SK-N-SH treated with all-trans-retinoic acid at 6 μM for 48 hours (cell line): Measurements from ENCODE around the gene MAPK10.
A peak's percentile ranks its signal among the peaks of the same experiment; 100 is the strongest.

ENCODE experiments used
- ATAC-seq: fragments of 200-7000 bp; cut with Tn5 transposase; 3 replicates; pipeline ENCODE4 v1.9.1; 2020; ENCODE audit warnings: mild to moderate bottlenecking, moderate library complexity
- ARNTL ChIP-seq: fragments of 450-650 bp; formaldehyde crosslinking; IDR thresholded peaks from 2 replicates; pipeline ENCODE4 v1.5.0; 2020; ENCODE audit warnings: low read depth, mild to moderate bottlenecking, moderate library complexity, borderline replicate concordance
- ESRRG ChIP-seq: fragments of 250-450 bp; sonication (Bioruptor Pico); IDR thresholded peaks from 2 replicates; pipeline ENCODE4 v1.6.1; 2021; ENCODE audit warnings: mild to moderate bottlenecking
- GLIS3 ChIP-seq: fragments of 250-450 bp; sonication (Bioruptor Pico); IDR thresholded peaks from 2 replicates; pipeline ENCODE4 v1.5.0; 2020; ENCODE audit warnings: mild to moderate bottlenecking, moderate library complexity
- ISL1 ChIP-seq: fragments of 250-450 bp; sonication (Bioruptor Pico); IDR thresholded peaks from 2 replicates; pipeline ENCODE4 v2.1.2; 2022; ENCODE audit warnings: mild to moderate bottlenecking, moderate library complexity
- RARB ChIP-seq: fragments of 250-450 bp; sonication (Bioruptor Pico); IDR thresholded peaks from 2 replicates; pipeline ENCODE4 v1.8.0; 2021; ENCODE audit warnings: mild to moderate bottlenecking, moderate library complexity
- SNAI2 ChIP-seq: fragments of 250-450 bp; sonication (Bioruptor Pico); IDR thresholded peaks from 2 replicates; pipeline ENCODE4 v1.5.0; 2020; ENCODE audit warnings: mild to moderate bottlenecking, moderate library complexity
- TCF4 ChIP-seq: fragments of 250-450 bp; sonication (Bioruptor Pico); IDR thresholded peaks from 2 replicates; pipeline ENCODE4 v1.8.0; 2021; ENCODE audit warnings: mild to moderate bottlenecking, moderate library complexity, borderline replicate concordance
- TOX ChIP-seq: fragments of 250-450 bp; sonication (Bioruptor Pico); IDR thresholded peaks from 2 replicates; pipeline ENCODE4 v1.8.0; 2021; ENCODE audit warnings: mild to moderate bottlenecking, moderate library complexity, borderline replicate concordance
- ZC3H10 ChIP-seq: fragments of 250-450 bp; sonication (Bioruptor Pico); IDR thresholded peaks from 2 replicates; pipeline ENCODE4 v1.5.1; 2021; ENCODE audit warnings: mild to moderate bottlenecking, moderate library complexity
- ZFP3 ChIP-seq: fragments of 250-450 bp; sonication (Bioruptor Pico); IDR thresholded peaks from 2 replicates; pipeline ENCODE4 v1.5.0; 2020; ENCODE audit warnings: mild to moderate bottlenecking, moderate library complexity
- ZFP30 ChIP-seq: fragments of 450-650 bp; formaldehyde crosslinking; IDR thresholded peaks from 2 replicates; pipeline ENCODE4 v1.5.0; 2022; ENCODE audit warnings: mild to moderate bottlenecking, moderate library complexity
- ZNF565 ChIP-seq: fragments of 450-650 bp; formaldehyde crosslinking; conservative IDR thresholded peaks from 2 replicates; pipeline ENCODE4 v1.5.0; 2020; ENCODE audit warnings: low read depth, mild to moderate bottlenecking, moderate library complexity
- ZNF70 ChIP-seq: fragments of 450-650 bp; formaldehyde crosslinking; IDR thresholded peaks from 2 replicates; pipeline ENCODE4 v1.5.0; 2020; ENCODE audit warnings: mild to moderate bottlenecking, moderate library complexity
- ZNF8 ChIP-seq: fragments of 450-650 bp; formaldehyde crosslinking; IDR thresholded peaks from 2 replicates; pipeline ENCODE4 v1.5.0; 2020; ENCODE audit warnings: mild to moderate bottlenecking, moderate library complexity
- TF ChIP-seq, protein P1 (sequence below): fragments of 250-450 bp; sonication (Bioruptor Pico); IDR thresholded peaks from 2 replicates; pipeline ENCODE4 v1.8.0; 2020; ENCODE audit warnings: mild to moderate bottlenecking, moderate library complexity, borderline replicate concordance
- TF ChIP-seq, protein P2 (sequence below): fragments of 250-450 bp; sonication (Bioruptor Pico); IDR thresholded peaks from 2 replicates; pipeline ENCODE4 v1.8.0; 2021; ENCODE audit warnings: low read depth, mild to moderate bottlenecking, moderate library complexity, borderline replicate concordance
- TF ChIP-seq, protein P3 (sequence below): fragments of 250-450 bp; sonication (Bioruptor Pico); IDR thresholded peaks from 2 replicates; pipeline ENCODE4 v1.5.1; 2020; ENCODE audit warnings: low read depth, mild to moderate bottlenecking, moderate library complexity
- TF ChIP-seq, protein P4 (sequence below): fragments of 250-450 bp; sonication (Bioruptor Pico); IDR thresholded peaks from 2 replicates; pipeline ENCODE4 v1.5.0; 2020; ENCODE audit warnings: mild to moderate bottlenecking, moderate library complexity

The MAPK10 gene

DNA sequence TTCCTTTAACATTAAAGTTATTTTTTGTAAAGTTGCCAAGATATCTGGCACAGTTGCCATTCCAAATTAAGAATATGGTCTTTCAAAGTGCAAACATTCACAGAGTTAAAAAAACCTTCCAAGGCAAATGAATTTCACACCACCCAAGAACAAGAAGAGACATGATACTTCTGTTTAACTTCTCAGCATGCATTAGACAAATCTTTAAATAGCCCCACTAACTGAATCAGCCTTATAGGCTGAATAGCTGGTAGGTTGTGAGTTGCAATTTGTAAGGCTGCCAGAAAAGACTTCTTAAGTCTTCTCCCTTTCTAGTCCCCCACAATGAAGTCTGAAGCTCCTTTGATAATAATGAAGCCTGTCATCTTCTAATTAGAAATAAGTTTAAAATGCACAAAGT lies 95.6 kb downstream of the MAPK10 start:
- TF ChIP-seq, protein P1, sequence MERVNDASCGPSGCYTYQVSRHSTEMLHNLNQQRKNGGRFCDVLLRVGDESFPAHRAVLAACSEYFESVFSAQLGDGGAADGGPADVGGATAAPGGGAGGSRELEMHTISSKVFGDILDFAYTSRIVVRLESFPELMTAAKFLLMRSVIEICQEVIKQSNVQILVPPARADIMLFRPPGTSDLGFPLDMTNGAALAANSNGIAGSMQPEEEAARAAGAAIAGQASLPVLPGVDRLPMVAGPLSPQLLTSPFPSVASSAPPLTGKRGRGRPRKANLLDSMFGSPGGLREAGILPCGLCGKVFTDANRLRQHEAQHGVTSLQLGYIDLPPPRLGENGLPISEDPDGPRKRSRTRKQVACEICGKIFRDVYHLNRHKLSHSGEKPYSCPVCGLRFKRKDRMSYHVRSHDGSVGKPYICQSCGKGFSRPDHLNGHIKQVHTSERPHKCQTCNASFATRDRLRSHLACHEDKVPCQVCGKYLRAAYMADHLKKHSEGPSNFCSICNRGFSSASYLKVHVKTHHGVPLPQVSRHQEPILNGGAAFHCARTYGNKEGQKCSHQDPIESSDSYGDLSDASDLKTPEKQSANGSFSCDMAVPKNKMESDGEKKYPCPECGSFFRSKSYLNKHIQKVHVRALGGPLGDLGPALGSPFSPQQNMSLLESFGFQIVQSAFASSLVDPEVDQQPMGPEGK (CRISPR knock-in tag), result no peak
- no peak for TF ChIP-seq RARB (CRISPR knock-in tag)
- ATAC-seq, result 0 out of 3 replicates have a peak, but pooled peaks have one; percentile 21

DNA sequence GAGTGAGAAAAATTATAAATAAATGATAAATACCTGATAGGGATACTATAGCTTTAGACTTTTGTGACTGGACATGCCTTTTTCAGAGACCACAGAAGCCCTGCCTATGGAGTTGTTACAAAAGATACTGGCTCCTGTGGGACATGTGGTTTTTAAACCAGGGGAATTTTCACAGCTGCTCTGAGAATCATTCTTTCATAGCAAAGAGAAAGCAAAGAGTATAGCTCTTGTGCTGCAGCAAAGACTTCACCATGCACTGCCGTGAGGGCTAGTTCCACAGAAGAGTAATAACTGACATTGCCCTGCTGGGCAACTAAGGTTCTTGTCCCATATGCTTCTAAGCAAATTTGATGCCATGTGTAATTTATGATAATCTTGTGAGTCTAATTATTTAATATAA lies 98.2 kb downstream of the MAPK10 start:
- no peak for ATAC-seq
- TF ChIP-seq ZC3H10 (CRISPR knock-in tag), result no peak
- no peak for TF ChIP-seq ZNF70
- no peak for TF ChIP-seq TCF4 (CRISPR knock-in tag)
- TF ChIP-seq ZNF8 (CRISPR knock-in tag), result no peak
- TF ChIP-seq, protein P2, sequence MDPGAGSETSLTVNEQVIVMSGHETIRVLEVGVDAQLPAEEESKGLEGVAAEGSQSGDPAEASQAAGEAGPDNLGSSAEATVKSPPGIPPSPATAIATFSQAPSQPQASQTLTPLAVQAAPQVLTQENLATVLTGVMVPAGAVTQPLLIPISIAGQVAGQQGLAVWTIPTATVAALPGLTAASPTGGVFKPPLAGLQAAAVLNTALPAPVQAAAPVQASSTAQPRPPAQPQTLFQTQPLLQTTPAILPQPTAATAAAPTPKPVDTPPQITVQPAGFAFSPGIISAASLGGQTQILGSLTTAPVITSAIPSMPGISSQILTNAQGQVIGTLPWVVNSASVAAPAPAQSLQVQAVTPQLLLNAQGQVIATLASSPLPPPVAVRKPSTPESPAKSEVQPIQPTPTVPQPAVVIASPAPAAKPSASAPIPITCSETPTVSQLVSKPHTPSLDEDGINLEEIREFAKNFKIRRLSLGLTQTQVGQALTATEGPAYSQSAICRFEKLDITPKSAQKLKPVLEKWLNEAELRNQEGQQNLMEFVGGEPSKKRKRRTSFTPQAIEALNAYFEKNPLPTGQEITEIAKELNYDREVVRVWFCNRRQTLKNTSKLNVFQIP, result no peak
- TF ChIP-seq, protein P1 (CRISPR knock-in tag), result no peak
- no peak for TF ChIP-seq ZFP30 (CRISPR knock-in tag)

DNA sequence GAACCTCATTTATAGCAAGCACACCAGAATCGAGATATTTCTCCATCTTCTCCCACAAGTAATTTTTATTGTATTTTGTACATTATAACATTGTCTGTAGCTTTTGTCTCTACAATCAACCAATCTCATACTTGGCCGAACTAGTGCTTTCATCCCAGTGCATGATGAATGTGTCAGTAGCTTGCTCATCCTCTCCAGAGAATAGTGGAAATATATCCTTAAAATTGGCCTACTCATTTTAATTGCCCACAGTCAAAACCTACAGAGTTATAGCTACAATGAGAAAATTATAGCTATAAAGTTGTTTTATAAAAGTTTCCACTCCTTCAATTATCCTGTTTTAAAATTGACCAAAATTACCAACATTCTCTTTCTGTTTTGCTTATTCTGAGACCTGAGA lies 103.8 kb downstream of the MAPK10 start:
- ATAC-seq, result no peak
- TF ChIP-seq ARNTL (CRISPR knock-in tag) (no peak), ZNF8 (CRISPR knock-in tag) (no peak), RARB (CRISPR knock-in tag) (no peak), GLIS3 (CRISPR knock-in tag) (no peak), ZNF565 (CRISPR knock-in tag) (no peak)
- TF ChIP-seq, protein P3, sequence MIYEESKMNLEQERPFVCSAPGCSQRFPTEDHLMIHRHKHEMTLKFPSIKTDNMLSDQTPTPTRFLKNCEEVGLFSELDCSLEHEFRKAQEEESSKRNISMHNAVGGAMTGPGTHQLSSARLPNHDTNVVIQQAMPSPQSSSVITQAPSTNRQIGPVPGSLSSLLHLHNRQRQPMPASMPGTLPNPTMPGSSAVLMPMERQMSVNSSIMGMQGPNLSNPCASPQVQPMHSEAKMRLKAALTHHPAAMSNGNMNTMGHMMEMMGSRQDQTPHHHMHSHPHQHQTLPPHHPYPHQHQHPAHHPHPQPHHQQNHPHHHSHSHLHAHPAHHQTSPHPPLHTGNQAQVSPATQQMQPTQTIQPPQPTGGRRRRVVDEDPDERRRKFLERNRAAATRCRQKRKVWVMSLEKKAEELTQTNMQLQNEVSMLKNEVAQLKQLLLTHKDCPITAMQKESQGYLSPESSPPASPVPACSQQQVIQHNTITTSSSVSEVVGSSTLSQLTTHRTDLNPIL (CRISPR knock-in tag), result no peak

DNA sequence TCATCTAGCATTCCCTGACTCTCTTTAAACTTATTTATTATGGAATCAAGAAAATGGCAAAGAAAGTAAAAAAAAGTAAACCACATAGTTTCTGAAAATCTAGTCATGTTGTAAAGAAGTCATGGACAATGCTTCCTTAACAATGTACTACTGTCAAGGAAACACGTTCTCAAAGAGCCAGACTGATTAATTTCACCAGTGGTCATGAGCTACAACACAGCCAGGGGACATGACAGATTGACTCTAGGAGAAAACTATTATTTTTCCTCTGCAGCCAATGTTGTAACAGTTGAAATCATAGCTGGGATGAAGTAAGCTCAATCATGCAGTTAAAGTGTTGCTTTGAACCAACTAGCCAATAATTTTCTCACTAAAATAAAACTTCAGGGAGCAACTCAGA lies 109.2 kb downstream of the MAPK10 start:
- TF ChIP-seq ARNTL (CRISPR knock-in tag), result no peak
- TF ChIP-seq ISL1 (CRISPR knock-in tag), result peak; percentile 16; the same call in 1 of the 2 replicates
- TF ChIP-seq ZNF565 (CRISPR knock-in tag), result no peak
- TF ChIP-seq, all 23 proteins: peak for 1
- ATAC-seq, result no peak

DNA sequence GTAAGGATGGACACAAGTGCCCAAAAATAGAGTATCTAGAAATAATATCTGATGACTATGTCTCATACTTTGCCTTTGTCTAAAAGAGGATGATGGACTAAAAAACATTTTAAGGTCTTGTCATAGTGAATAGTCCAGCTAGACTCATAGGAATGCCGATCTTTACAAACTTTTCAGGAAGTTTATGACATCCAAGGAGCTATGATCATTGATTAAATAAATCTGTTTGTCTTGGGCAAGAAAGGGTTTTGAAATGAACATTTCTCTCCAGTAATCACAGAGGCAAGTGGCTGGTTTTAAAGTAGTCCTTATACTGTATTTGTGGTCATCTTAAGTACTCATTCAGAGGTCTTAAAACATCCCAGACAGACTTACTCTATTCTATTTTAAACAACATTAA lies 109.8 kb downstream of the MAPK10 start:
- no peak for TF ChIP-seq ZC3H10 (CRISPR knock-in tag)
- TF ChIP-seq, all 23 proteins: peak for 0
- no peak for ATAC-seq

DNA sequence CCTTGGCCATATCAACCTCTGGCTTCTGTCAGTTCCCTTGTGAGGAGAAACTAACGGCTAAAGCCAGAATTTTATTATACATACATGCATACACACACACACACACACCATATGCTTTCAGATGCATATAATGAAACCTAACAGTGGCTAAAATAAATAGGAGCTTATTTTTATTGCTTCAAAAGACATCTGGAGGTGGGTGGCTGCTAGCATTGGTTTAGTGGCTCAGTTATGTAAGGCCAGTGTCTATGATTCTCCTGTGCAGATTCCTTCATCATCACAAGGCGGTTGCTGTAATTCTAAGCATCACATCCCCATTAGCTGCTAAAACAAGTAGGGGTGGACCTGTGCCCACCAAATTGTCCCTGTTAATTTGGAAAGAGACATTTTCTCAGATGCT lies 110.8 kb downstream of the MAPK10 start:
- ATAC-seq, result no peak
- TF ChIP-seq ZNF565 (CRISPR knock-in tag) (no peak), ZFP3 (CRISPR knock-in tag) (no peak), SNAI2 (CRISPR knock-in tag) (no peak), ZNF8 (CRISPR knock-in tag) (no peak), ESRRG (no peak), TOX (no peak), ZNF70 (no peak), RARB (CRISPR knock-in tag) (no peak), ZC3H10 (CRISPR knock-in tag) (no peak), ARNTL (CRISPR knock-in tag) (no peak), ZFP30 (CRISPR knock-in tag) (no peak)
- TF ChIP-seq, protein P1 (CRISPR knock-in tag), result no peak
- TF ChIP-seq, protein P3 (CRISPR knock-in tag), result no peak
- TF ChIP-seq, protein P4, sequence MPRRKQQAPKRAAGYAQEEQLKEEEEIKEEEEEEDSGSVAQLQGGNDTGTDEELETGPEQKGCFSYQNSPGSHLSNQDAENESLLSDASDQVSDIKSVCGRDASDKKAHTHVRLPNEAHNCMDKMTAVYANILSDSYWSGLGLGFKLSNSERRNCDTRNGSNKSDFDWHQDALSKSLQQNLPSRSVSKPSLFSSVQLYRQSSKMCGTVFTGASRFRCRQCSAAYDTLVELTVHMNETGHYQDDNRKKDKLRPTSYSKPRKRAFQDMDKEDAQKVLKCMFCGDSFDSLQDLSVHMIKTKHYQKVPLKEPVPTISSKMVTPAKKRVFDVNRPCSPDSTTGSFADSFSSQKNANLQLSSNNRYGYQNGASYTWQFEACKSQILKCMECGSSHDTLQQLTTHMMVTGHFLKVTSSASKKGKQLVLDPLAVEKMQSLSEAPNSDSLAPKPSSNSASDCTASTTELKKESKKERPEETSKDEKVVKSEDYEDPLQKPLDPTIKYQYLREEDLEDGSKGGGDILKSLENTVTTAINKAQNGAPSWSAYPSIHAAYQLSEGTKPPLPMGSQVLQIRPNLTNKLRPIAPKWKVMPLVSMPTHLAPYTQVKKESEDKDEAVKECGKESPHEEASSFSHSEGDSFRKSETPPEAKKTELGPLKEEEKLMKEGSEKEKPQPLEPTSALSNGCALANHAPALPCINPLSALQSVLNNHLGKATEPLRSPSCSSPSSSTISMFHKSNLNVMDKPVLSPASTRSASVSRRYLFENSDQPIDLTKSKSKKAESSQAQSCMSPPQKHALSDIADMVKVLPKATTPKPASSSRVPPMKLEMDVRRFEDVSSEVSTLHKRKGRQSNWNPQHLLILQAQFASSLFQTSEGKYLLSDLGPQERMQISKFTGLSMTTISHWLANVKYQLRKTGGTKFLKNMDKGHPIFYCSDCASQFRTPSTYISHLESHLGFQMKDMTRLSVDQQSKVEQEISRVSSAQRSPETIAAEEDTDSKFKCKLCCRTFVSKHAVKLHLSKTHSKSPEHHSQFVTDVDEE (CRISPR knock-in tag), result no peak
